Neural cell (in vitro differentiated cells): ENCODE measurements around the gene SUPT20HL1. TPM values are rescaled to one million over a fixed set of nuclear protein-coding genes. Genes with fewer than 3 reads are reported as not detected.
"Not testable (repeated sequence)": the region's sequence is repeated elsewhere in the genome, so short reads cannot be mapped to it uniquely, and the experiment has no call there.

Experiments used
- H2AFZ ChIP-seq: fragments of 200-600, 300-800 bp; sonication (generic), shearing (Covaris generic); 2 replicates; pipeline ENCODE4 v1.6.0; 2014; ENCODE audit warnings: low read depth, mild to moderate bottlenecking, antibody characterized with exemption, low read length, moderate library complexity
- H3F3A ChIP-seq: fragments of 200-600 bp; shearing (Covaris generic); 2 replicates; pipeline ENCODE4 v1.6.1; 2016; ENCODE audit warnings: mild to moderate bottlenecking, moderate library complexity, mixed read lengths, antibody characterized with exemption, low read length; ENCODE audit not compliant: insufficient read depth, poor library complexity, severe bottlenecking
- H3K27ac ChIP-seq: fragments of 200-600, 300-800 bp; sonication (generic), shearing (Covaris generic); 2 replicates; pipeline ENCODE4 v1.5.1; 2014; ENCODE audit warnings: mild to moderate bottlenecking, low read length, moderate library complexity
- H3K27me3 ChIP-seq: fragments of 300-800, 200-600 bp; sonication (generic), shearing (Covaris generic); 2 replicates; pipeline ENCODE4 v1.6.0; 2014; ENCODE audit warnings: mild to moderate bottlenecking, low read depth, low read length, moderate library complexity; ENCODE audit not compliant: insufficient read depth
- H3K36me3 ChIP-seq: fragments of 300-800, 200-600 bp; sonication (generic), shearing (Covaris generic); 2 replicates; pipeline ENCODE4 v1.5.1; 2014; ENCODE audit warnings: mild to moderate bottlenecking, antibody characterized with exemption, low read length, moderate library complexity; ENCODE audit not compliant: insufficient read depth
- H3K4me2 ChIP-seq: fragments of 300-800, 200-600 bp; sonication (generic), shearing (Covaris generic); 2 replicates; pipeline ENCODE4 v1.6.0; 2014; ENCODE audit warnings: mild to moderate bottlenecking, low read length
- H3K4me3 ChIP-seq: fragments of 300-800, 200-600 bp; sonication (generic), shearing (Covaris generic); 2 replicates; pipeline ENCODE4 v1.5.1; 2014; ENCODE audit warnings: mild to moderate bottlenecking, low read length, moderate library complexity
- H3K79me2 ChIP-seq: fragments of 200-600 bp; shearing (Covaris generic); replicated peaks from 2 replicates; pipeline ENCODE4 v1.6.0; 2014; ENCODE audit warnings: mild to moderate bottlenecking, low read length, moderate library complexity; ENCODE audit not compliant: insufficient read depth
- H3K9ac ChIP-seq: fragments of 300-800, 200-600 bp; sonication (generic), shearing (Covaris generic); 2 replicates; pipeline ENCODE4 v1.6.1; 2016; ENCODE audit warnings: mild to moderate bottlenecking, low read length, mixed read lengths
- H3K9me2 ChIP-seq: fragments of 200-600 bp; shearing (Covaris generic); 2 replicates; pipeline ENCODE4 v1.6.1; 2016; ENCODE audit warnings: mild to moderate bottlenecking, low read length, mixed read lengths; ENCODE audit not compliant: insufficient read depth
- H3K9me3 ChIP-seq: fragments of 200-600, 300-800 bp; sonication (generic), shearing (Covaris generic); 2 replicates; pipeline ENCODE4 v1.6.1; 2016; ENCODE audit warnings: mild to moderate bottlenecking, mixed run types, low read length, moderate library complexity, mixed read lengths
- H4K20me1 ChIP-seq: fragments of 200-600 bp; shearing (Covaris generic); 2 replicates; pipeline ENCODE4 v1.6.1; 2016; ENCODE audit warnings: mild to moderate bottlenecking, mixed run types; ENCODE audit not compliant: insufficient read depth
- EP300 ChIP-seq: fragments of 450-650 bp; conservative IDR thresholded peaks from 2 replicates; pipeline ENCODE4 v1.6.1; 2014; ENCODE audit warnings: antibody characterized with exemption, mild to moderate bottlenecking, moderate library complexity; ENCODE audit not compliant: poor library complexity, severe bottlenecking
- EZH2 ChIP-seq: fragments of 200-600, 300-800 bp; shearing (Covaris generic), sonication (generic); IDR thresholded peaks from 2 replicates; pipeline ENCODE4 v1.6.1; 2014; ENCODE audit warnings: antibody characterized with exemption, low read length, borderline replicate concordance, mild to moderate bottlenecking; ENCODE audit not compliant: insufficient read depth, poor library complexity, severe bottlenecking
- MXI1 ChIP-seq: fragments of 450-650 bp; conservative IDR thresholded peaks from 2 replicates; pipeline ENCODE4 v1.6.1; 2014; ENCODE audit warnings: antibody characterized with exemption, mild to moderate bottlenecking; ENCODE audit not compliant: poor library complexity, severe bottlenecking
- POLR2AphosphoS5 ChIP-seq: IDR thresholded peaks from 2 replicates; pipeline ENCODE4 v1.6.1; 2012
- RAD21 ChIP-seq: fragments of 450-650 bp; conservative IDR thresholded peaks from 2 replicates; pipeline ENCODE4 v1.6.1; 2014; ENCODE audit warnings: antibody characterized with exemption, mild to moderate bottlenecking, moderate library complexity
- SMC3 ChIP-seq: fragments of 450-650 bp; conservative IDR thresholded peaks from 2 replicates; pipeline ENCODE4 v1.6.1; 2014; ENCODE audit warnings: antibody characterized with exemption, mild to moderate bottlenecking, moderate library complexity; ENCODE audit not compliant: poor library complexity
- polyA plus RNA-seq: library from polyadenylated mRNA; depleted of rRNA; stranded (reverse); fragments of >200 nt; gene quantifications from 2 replicates; pipeline ENCODE4 v1.2.3, GENCODE V29; 2014
- TF ChIP-seq, protein P1 (sequence below): fragments of 450-650 bp; IDR thresholded peaks from 2 replicates; pipeline ENCODE4 v1.5.1; 2014; ENCODE audit warnings: antibody characterized with exemption, mild to moderate bottlenecking, moderate library complexity; ENCODE audit not compliant: poor library complexity, severe bottlenecking
- TF ChIP-seq, protein P2 (sequence below): IDR thresholded peaks from 2 replicates; pipeline ENCODE4 v1.6.1; 2012; ENCODE audit warnings: borderline replicate concordance

SUPT20HL1 gene
- polyA plus RNA-seq, 1 donor from 2014 or later: not detected

DNA sequence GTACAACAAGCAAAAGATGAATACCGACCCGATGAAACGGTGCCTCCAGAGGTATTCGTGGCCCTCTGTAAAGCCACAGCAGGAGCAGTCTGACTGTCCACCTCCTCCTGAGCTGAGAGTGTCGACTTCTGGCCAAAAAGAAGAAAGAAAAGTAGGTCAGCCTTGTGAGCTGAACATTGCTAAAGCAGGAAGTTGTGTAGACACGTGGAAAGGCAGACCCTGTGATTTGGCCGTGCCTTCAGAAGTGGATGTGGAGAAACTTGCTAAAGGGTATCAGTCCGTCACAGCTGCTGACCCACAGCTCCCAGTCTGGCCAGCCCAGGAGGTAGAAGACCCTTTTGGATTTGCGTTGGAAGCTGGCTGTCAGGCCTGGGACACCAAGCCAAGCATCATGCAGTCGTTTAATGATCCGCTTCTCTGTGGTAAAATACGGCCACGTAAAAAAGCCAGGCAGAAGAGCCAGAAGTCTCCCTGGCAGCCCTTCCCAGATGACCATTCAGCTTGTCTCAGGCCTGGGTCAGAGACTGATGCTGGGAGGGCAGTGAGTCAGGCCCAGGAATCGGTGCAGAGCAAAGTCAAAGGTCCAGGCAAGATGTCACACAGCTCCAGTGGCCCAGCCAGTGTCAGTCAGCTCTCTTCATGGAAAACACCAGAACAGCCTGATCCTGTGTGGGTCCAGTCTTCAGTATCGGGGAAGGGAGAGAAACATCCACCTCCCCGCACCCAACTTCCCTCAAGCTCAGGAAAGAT, 3.2 kb downstream of the SUPT20HL1 start:
- not testable (repeated sequence) for H3K27ac ChIP-seq, H3F3A ChIP-seq, H2AFZ ChIP-seq, H3K9ac ChIP-seq, H4K20me1 ChIP-seq, H3K36me3 ChIP-seq, H3K4me2 ChIP-seq, H3K9me3 ChIP-seq, H3K4me3 ChIP-seq, H3K9me2 ChIP-seq, H3K79me2 ChIP-seq, H3K27me3 ChIP-seq

DNA sequence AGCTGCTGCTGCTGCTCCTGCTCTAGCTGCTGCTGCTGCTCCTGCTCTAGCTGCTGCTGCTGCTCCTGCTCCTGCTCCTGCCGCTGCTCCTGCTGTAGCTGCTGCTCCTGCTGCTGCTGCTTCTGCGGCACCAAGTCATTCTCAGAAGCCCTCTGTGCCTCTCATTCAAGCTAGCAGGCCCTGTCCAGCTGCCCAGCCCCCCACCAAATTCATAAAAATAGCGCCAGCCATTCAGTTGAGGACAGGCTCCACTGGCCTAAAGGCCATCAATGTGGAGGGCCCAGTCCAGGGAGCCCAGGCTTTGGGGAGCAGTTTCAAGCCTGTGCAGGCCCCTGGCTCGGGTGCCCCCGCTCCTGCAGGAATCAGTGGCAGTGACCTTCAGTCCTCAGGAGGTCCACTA, 3.9 kb downstream of the SUPT20HL1 start:
- no peaks in the 10 kb centered on the region for H3K79me2 ChIP-seq
- TF ChIP-seq SMC3 (no peak), EP300 (no peak), RAD21 (no peak), MXI1 (no peak), EZH2 (no peak), POLR2AphosphoS5 (no peak)
- TF ChIP-seq, protein P1, sequence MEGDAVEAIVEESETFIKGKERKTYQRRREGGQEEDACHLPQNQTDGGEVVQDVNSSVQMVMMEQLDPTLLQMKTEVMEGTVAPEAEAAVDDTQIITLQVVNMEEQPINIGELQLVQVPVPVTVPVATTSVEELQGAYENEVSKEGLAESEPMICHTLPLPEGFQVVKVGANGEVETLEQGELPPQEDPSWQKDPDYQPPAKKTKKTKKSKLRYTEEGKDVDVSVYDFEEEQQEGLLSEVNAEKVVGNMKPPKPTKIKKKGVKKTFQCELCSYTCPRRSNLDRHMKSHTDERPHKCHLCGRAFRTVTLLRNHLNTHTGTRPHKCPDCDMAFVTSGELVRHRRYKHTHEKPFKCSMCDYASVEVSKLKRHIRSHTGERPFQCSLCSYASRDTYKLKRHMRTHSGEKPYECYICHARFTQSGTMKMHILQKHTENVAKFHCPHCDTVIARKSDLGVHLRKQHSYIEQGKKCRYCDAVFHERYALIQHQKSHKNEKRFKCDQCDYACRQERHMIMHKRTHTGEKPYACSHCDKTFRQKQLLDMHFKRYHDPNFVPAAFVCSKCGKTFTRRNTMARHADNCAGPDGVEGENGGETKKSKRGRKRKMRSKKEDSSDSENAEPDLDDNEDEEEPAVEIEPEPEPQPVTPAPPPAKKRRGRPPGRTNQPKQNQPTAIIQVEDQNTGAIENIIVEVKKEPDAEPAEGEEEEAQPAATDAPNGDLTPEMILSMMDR: no peak
- no peaks in the 10 kb centered on the region for H3K36me3 ChIP-seq

DNA sequence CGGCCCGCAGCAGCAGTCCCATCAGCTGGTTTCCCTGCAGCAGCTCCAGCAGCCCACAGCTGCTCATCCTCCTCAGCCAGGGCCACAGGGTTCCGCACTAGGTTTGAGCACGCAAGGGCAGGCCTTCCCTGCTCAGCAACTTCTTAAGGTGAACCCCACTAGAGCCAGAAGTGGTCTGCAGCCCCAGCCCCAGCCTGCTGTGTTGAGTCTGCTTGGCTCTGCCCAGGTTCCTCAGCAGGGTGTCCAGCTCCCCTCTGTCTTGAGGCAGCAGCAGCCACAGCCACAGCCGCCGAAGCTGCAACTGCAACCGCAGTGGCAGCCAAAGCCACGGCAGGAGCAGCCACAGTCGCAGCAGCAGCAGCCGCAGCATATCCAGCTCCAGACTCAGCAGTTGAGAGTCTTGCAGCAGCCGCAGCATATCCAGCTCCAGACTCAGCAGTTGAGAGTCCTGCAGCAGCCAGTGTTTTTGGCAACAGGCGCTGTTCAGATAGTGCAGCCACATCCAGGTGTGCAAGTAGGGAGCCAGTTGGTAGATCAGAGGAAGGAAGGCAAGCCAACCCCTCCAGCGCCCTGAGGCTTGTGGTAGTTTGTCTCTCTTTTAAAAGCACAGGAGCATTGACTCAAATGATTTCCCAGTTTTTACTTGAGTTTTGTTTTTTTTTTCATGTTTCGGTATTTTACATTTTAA, 4.6 kb downstream of the SUPT20HL1 start:
- H4K20me1 ChIP-seq: no peaks in the 10 kb centered on the region
- no peak overlapping the region for H3K9ac ChIP-seq
- H3K4me3 ChIP-seq: no peak overlapping the region
- no peaks in the 10 kb centered on the region for H3K9me3 ChIP-seq
- H2AFZ ChIP-seq: no peak overlapping the region
- TF ChIP-seq MXI1 (no peak), EP300 (no peak), POLR2AphosphoS5 (no peak), RAD21 (no peak), SMC3 (no peak)
- TF ChIP-seq, protein P1: no peak
- TF ChIP-seq, protein P2, sequence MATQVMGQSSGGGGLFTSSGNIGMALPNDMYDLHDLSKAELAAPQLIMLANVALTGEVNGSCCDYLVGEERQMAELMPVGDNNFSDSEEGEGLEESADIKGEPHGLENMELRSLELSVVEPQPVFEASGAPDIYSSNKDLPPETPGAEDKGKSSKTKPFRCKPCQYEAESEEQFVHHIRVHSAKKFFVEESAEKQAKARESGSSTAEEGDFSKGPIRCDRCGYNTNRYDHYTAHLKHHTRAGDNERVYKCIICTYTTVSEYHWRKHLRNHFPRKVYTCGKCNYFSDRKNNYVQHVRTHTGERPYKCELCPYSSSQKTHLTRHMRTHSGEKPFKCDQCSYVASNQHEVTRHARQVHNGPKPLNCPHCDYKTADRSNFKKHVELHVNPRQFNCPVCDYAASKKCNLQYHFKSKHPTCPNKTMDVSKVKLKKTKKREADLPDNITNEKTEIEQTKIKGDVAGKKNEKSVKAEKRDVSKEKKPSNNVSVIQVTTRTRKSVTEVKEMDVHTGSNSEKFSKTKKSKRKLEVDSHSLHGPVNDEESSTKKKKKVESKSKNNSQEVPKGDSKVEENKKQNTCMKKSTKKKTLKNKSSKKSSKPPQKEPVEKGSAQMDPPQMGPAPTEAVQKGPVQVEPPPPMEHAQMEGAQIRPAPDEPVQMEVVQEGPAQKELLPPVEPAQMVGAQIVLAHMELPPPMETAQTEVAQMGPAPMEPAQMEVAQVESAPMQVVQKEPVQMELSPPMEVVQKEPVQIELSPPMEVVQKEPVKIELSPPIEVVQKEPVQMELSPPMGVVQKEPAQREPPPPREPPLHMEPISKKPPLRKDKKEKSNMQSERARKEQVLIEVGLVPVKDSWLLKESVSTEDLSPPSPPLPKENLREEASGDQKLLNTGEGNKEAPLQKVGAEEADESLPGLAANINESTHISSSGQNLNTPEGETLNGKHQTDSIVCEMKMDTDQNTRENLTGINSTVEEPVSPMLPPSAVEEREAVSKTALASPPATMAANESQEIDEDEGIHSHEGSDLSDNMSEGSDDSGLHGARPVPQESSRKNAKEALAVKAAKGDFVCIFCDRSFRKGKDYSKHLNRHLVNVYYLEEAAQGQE: no peak
- H3K36me3 ChIP-seq: no peaks in the 10 kb centered on the region
- H3F3A ChIP-seq: no peaks in the 10 kb centered on the region
- H3K79me2 ChIP-seq: no peaks in the 10 kb centered on the region
- H3K27me3 ChIP-seq: no peaks in the 10 kb centered on the region
- H3K27ac ChIP-seq: no peak overlapping the region
- no peaks in the 10 kb centered on the region for H3K9me2 ChIP-seq
- H3K4me2 ChIP-seq: no peak overlapping the region

More for the DNA sequence above, 3.9 kb downstream of the SUPT20HL1 start:
- no peak overlapping the region for H2AFZ ChIP-seq
- H3K4me3 ChIP-seq: no peak overlapping the region
- no peaks in the 10 kb centered on the region for H3K27me3 ChIP-seq
- no peaks in the 10 kb centered on the region for H3K9me3 ChIP-seq
- no peak overlapping the region for H3K27ac ChIP-seq
- no peaks in the 10 kb centered on the region for H3K9me2 ChIP-seq
- no peak overlapping the region for H3K9ac ChIP-seq
- no peak overlapping the region for H3K4me2 ChIP-seq
- no peaks in the 10 kb centered on the region for H4K20me1 ChIP-seq
- no peaks in the 10 kb centered on the region for H3F3A ChIP-seq

DNA sequence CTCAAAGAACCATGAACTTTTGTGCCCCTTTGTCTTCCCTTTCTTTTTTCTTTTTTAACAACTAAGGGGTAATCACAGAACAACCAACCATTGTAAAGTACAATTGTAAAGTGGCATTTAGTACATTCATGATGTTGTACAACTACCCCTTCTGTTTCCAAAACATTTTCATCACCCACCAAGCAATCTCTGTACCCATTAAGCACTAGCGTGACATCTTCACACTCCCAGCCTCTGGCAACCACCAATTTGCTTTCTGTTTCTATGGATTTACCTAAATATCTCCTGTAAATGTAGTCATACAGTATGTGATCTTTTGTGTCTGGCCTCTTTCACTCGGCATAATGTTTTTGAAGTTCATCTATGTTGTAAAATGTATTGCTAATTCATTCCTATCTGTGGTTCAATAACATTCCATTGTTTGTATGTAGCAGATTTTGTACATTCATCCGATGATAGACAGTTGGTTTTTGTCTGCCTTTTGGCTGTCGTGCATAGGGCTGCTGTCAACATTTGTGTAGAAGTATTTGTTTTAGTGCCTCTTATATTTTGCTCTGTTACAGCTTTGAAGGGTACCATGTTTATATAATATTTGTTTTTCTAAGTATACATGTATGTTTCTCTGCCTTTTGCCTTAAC, 6.4 kb downstream of the SUPT20HL1 start:
- H3F3A ChIP-seq, H3K79me2 ChIP-seq, H3K9ac ChIP-seq, H3K27ac ChIP-seq, H4K20me1 ChIP-seq, H3K9me2 ChIP-seq, H3K4me2 ChIP-seq, H3K4me3 ChIP-seq, H2AFZ ChIP-seq, H3K36me3 ChIP-seq, H3K9me3 ChIP-seq, H3K27me3 ChIP-seq: not testable (repeated sequence)
